Measurements from ENCODE around the gene UVRAG. TPM values are rescaled to one million over a fixed set of nuclear protein-coding genes. Genes with fewer than 3 reads are reported as not detected.

UVRAG gene
- total RNA-seq, 1 donor from 2014 or later, result 27.6 TPM

DNA sequence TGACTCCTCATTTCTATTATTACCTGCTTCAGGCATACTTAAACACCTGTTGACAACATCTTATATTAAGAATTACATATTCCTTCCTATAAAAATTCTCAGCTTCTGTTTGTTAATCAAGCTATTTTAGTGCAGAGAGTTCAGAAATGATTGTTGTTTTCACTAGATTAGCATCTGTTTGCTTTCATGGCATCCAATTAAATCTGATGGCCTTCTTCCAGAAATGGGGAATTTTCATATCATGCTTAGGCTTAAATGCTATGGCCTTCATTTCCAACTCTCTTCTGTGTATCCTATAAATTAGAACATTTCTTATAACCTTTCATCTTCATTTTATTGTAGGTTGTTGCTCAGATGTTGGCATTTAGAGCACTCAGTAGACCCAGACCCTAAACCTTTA is 211.3 kb downstream of the UVRAG start:
- TF ChIP-seq, protein P1, sequence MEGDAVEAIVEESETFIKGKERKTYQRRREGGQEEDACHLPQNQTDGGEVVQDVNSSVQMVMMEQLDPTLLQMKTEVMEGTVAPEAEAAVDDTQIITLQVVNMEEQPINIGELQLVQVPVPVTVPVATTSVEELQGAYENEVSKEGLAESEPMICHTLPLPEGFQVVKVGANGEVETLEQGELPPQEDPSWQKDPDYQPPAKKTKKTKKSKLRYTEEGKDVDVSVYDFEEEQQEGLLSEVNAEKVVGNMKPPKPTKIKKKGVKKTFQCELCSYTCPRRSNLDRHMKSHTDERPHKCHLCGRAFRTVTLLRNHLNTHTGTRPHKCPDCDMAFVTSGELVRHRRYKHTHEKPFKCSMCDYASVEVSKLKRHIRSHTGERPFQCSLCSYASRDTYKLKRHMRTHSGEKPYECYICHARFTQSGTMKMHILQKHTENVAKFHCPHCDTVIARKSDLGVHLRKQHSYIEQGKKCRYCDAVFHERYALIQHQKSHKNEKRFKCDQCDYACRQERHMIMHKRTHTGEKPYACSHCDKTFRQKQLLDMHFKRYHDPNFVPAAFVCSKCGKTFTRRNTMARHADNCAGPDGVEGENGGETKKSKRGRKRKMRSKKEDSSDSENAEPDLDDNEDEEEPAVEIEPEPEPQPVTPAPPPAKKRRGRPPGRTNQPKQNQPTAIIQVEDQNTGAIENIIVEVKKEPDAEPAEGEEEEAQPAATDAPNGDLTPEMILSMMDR (IDR thresholded peaks at IDR 0.05; ENCODE audit: unreplicated experiment), result no peak
- Mint-ChIP-seq H3K27ac (no peak overlapping the region), H3K4me3 (no peak overlapping the region), H3K9me3 (peaks cover 31% of the 10 kb centered on the region), H3K36me3 (peaks cover 38% of the 10 kb centered on the region), H3K27me3 (ENCODE audit: low read depth) (no peaks in the 10 kb centered on the region), H3K4me1 (peaks cover 56% of the 10 kb centered on the region)
- DNase-seq (ENCODE audit: low spot score in 2 of 2, unreplicated experiment in 2 of 2), result no peak

DNA sequence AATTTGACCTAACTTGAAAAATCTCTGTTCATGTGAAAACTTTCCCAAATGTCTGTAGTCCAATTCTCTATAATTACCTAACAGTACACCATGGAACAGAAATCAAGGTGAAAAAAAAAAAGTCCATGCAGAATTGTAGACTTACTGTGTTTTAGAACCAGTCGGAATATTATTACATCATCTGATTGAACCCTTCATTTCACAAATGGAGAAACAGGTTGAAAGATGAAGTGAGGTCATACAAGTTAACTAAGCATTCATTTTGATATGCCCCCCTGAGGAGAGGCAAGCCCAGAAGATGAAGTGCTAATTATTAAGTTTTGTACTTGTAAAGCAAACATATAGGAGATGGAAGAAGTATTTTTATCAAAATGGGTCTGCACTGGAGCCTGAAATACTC is 211.9 kb downstream of the UVRAG start:
- H3K9me3 Mint-ChIP-seq, result peaks cover 28% of the 10 kb centered on the region
- TF ChIP-seq, protein P1 (IDR thresholded peaks at IDR 0.05; ENCODE audit: unreplicated experiment), result no peak
- no peaks in the 10 kb centered on the region for H3K27me3 Mint-ChIP-seq (ENCODE audit: low read depth)
- H3K36me3 Mint-ChIP-seq, result peaks cover 33% of the 10 kb centered on the region
- H3K4me1 Mint-ChIP-seq, result peaks cover 59% of the 10 kb centered on the region
- H3K4me3 Mint-ChIP-seq, result no peak overlapping the region
- H3K27ac Mint-ChIP-seq, result peak overlapping the region; percentile 10
- DNase-seq (ENCODE audit: low spot score in 2 of 2, unreplicated experiment in 2 of 2), result no peak

DNA sequence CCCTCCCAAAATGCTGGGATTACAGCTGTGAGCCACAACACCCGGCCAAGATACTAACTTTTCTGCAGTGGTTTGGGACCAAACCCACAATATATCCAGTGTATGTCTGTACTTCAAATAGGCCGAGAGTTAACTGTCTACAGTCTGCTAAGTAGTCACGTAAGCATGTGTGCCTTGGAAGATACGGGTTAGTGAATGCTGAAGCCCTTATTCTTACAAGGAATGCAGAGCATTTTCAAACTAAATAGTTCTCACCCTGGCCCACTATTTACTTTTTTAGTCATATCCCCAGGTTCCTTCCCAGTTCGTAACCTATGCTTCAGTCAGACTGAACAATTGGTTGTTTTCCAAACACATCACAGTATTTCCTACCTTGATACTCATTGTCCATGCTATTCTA is 215.3 kb downstream of the UVRAG start:
- Mint-ChIP-seq H3K4me1 (peaks cover 38% of the 10 kb centered on the region), H3K4me3 (no peak overlapping the region), H3K27ac (peak overlapping the region; percentile 22), H3K9me3 (peaks cover 16% of the 10 kb centered on the region), H3K27me3 (ENCODE audit: low read depth) (no peaks in the 10 kb centered on the region), H3K36me3 (peaks cover 22% of the 10 kb centered on the region)
- TF ChIP-seq, protein P1 (IDR thresholded peaks at IDR 0.05; ENCODE audit: unreplicated experiment), result no peak
- no peak for DNase-seq (ENCODE audit: low spot score in 2 of 2, unreplicated experiment in 2 of 2)

GRCh38 chr11:76030968-76031590 is 216.1 kb downstream of the UVRAG start:
- Mint-ChIP-seq H3K36me3 (peaks cover 22% of the 10 kb centered on the region), H3K4me1 (peaks cover 32% of the 10 kb centered on the region), H3K27me3 (ENCODE audit: low read depth) (no peaks in the 10 kb centered on the region), H3K4me3 (no peak overlapping the region), H3K9me3 (peaks cover 16% of the 10 kb centered on the region), H3K27ac (peak overlapping the region; percentile 4)
- DNase-seq (ENCODE audit: low spot score in 2 of 2, unreplicated experiment in 2 of 2), result no peak
- TF ChIP-seq, protein P1 (IDR thresholded peaks at IDR 0.05; ENCODE audit: unreplicated experiment), result no peak

DNA sequence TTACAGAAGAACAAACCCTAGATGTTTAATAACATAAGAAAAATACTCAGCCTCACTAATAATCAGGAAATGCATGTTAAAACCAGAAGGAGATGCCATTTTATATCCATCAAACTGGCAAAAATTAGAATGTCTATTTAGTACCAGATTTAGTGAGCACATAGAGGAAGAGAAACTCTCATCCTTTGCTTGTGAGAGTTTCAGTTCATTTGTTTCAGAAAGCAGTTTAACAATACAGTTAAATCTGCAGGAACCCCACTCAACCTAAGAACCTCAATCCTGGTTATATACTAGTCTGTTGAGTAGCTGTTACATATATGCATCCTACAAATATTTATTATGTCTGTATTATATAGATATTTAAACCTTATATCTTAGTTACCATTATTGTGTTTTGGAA is 218.7 kb downstream of the UVRAG start:
- H3K27ac Mint-ChIP-seq, result no peak overlapping the region
- H3K36me3 Mint-ChIP-seq, result peaks cover 14% of the 10 kb centered on the region
- H3K4me3 Mint-ChIP-seq, result no peak overlapping the region
- peaks cover 9% of the 10 kb centered on the region for H3K9me3 Mint-ChIP-seq
- peaks cover 20% of the 10 kb centered on the region for H3K4me1 Mint-ChIP-seq
- no peaks in the 10 kb centered on the region for H3K27me3 Mint-ChIP-seq (ENCODE audit: low read depth)
- TF ChIP-seq, protein P1 (IDR thresholded peaks at IDR 0.05; ENCODE audit: unreplicated experiment), result no peak
- DNase-seq (ENCODE audit: low spot score in 2 of 2, unreplicated experiment in 2 of 2), result no peak

Measured in mesothelial cell of epicardium (in vitro differentiated cells).